K562 (cell line): ENCODE data around the gene PPOX. TPM values are rescaled to one million over a fixed set of nuclear protein-coding genes. Genes with fewer than 3 reads are reported as not detected.

Experiments used
- BRD9 ChIP-seq: fragments of 450-650 bp; IDR thresholded peaks from 2 replicates; pipeline ENCODE4 v1.6.1; 2018; ENCODE audit warnings: low read depth; ENCODE audit not compliant: partially characterized antibody
- CSDE1 ChIP-seq, 2 experiments: fragments of 450-650 bp; IDR thresholded peaks; 2 replicates each; pipeline ENCODE4 v1.6.1; 2016; ENCODE audit warnings: mild to moderate bottlenecking in 1 of 2
- KDM5B ChIP-seq: fragments of 200-600 bp; sonication (generic); IDR thresholded peaks from 2 replicates; pipeline ENCODE4 v1.6.1; 2012; ENCODE audit warnings: low read depth, mild to moderate bottlenecking, moderate library complexity, low read length, control low read depth, inconsistent platforms; ENCODE audit not compliant: insufficient replicate concordance
- LARP7 ChIP-seq: fragments of 450-650 bp; IDR thresholded peaks from 2 replicates; pipeline ENCODE4 v1.6.1; 2016
- MEF2A ChIP-seq: IDR thresholded peaks from 2 replicates; pipeline ENCODE4 v1.6.1; 2011; ENCODE audit warnings: low read depth, mild to moderate bottlenecking, low read length, moderate library complexity; ENCODE audit not compliant: control insufficient read depth
- MTA1 ChIP-seq: fragments of 450-650 bp; IDR thresholded peaks from 2 replicates; pipeline ENCODE4 v1.6.1; 2017; ENCODE audit warnings: borderline replicate concordance
- NCOA1 ChIP-seq: fragments of 450-650 bp; IDR thresholded peaks from 2 replicates; pipeline ENCODE4 v1.6.1; 2016; ENCODE audit warnings: low read depth
- PHB2 ChIP-seq: fragments of 450-650 bp; IDR thresholded peaks from 2 replicates; pipeline ENCODE4 v1.6.1; 2017; ENCODE audit warnings: low read depth
- SETDB1 ChIP-seq: IDR thresholded peaks from one replicate; pipeline ENCODE4 v1.6.1; 2012; ENCODE audit warnings: low read length, control low read depth, inconsistent platforms
- SMARCA5 ChIP-seq: fragments of 450-650 bp; IDR thresholded peaks from 2 replicates; pipeline ENCODE4 v1.6.1; 2016
- SNIP1 ChIP-seq: fragments of 450-650 bp; IDR thresholded peaks from 2 replicates; pipeline ENCODE4 v1.7.1; 2017; ENCODE audit warnings: low read depth, mild to moderate bottlenecking
- ZBTB7A ChIP-seq: IDR thresholded peaks from 2 replicates; pipeline ENCODE4 v1.6.1; 2011; ENCODE audit warnings: low read depth, mild to moderate bottlenecking, low read length, moderate library complexity, borderline replicate concordance; ENCODE audit not compliant: control insufficient read depth
- ZNF766 ChIP-seq: fragments of 200-800 bp; sonication (Bioruptor generic); conservative IDR thresholded peaks from 2 replicates; pipeline ENCODE4 v1.6.1; 2016; ENCODE audit warnings: missing genetic modification characterization, missing compliant biosample characterization
- polyA plus RNA-seq, 8 experiments: library from polyadenylated mRNA; depleted of rRNA in 4 of 8; stranded (reverse) in 5 of 8; unstranded in 3 of 8; fragments of >200 nt; fragmentation: Nextera tagmentation in 2 of 8; fragmentation: Illumina TruSeq in 1 of 8; extraction: Ambion mirVana in 2 of 8; extraction: Trizol in 1 of 8; gene quantifications; 2 replicates each; pipeline versions ENCODE4 v1.2.1 to v1.2.3, GENCODE V29; 2011 to 2014; ENCODE audit warnings: inconsistent platforms in 1 of 8, missing spikeins in 1 of 8
- total RNA-seq, 7 experiments: library from RNA; depleted of rRNA in 6 of 7; stranded (reverse); fragments of >200 nt in 6 of 7; fragmentation: Illumina TruSeq in 2 of 7; extraction: Trizol in 2 of 7; gene quantifications; 2 replicates each; pipeline versions ENCODE4 v1.2.1 to v1.2.3, GENCODE V29; 2011 to 2021; ENCODE audit warnings: low replicate concordance in 1 of 7
- TF ChIP-seq, protein P1 (sequence below): IDR thresholded peaks from 3 replicates; pipeline ENCODE4 v1.6.1; 2011; ENCODE audit warnings: borderline replicate concordance, mild to moderate bottlenecking; ENCODE audit not compliant: insufficient read length, insufficient read depth
- TF ChIP-seq, protein P2 (sequence below), 2 experiments: fragments of 450-650 bp; IDR thresholded peaks; 2 replicates each; pipeline ENCODE4 v1.6.1; 2016
- TF ChIP-seq, protein P3 (sequence below): fragments of 250-450 bp; sonication (Bioruptor Pico); IDR thresholded peaks from 2 replicates; pipeline ENCODE4 v1.8.0; 2021; ENCODE audit warnings: moderate library complexity, mild to moderate bottlenecking, inconsistent platforms
- TF ChIP-seq, protein P4 (sequence below), 3 experiments: fragments of 200-800 bp in 1 of 3; sonication (Bioruptor generic) in 1 of 3; sonication (generic) in 1 of 3; formaldehyde crosslinking in 1 of 3; IDR thresholded peaks; 2 replicates each; pipeline versions ENCODE4 v1.6.1 to v1.8.0; 2016 to 2022; ENCODE audit warnings: mild to moderate bottlenecking in 2 of 3, missing compliant biosample characterization in 2 of 3, missing genetic modification characterization in 2 of 3, missing genetic modification reagents in 1 of 3
- TF ChIP-seq, protein P5 (sequence below), 2 experiments: fragments of 200-800 bp in 1 of 2; sonication (Bioruptor generic) in 1 of 2; sonication (generic) in 1 of 2; formaldehyde crosslinking in 1 of 2; IDR thresholded peaks in 1 of 2; conservative IDR thresholded peaks in 1 of 2; 2 replicates each; pipeline versions ENCODE4 v1.5.0 to v1.6.1; 2016 to 2020; ENCODE audit warnings: missing compliant biosample characterization in 1 of 2, missing genetic modification characterization in 1 of 2, missing genetic modification reagents in 1 of 2
- TF ChIP-seq, protein P6 (sequence below): fragments of 450-650 bp; formaldehyde crosslinking; IDR thresholded peaks from 2 replicates; pipeline ENCODE4 v1.4.0; 2020; ENCODE audit warnings: mild to moderate bottlenecking, mixed read lengths

Gene PPOX
- total and polyA plus RNA-seq, 9 of the 15 experiments (the other 6 are each of a cell fraction or from before 2014, with no cell fraction given): 17.0 to 57.1 (median 38.9) TPM

DNA sequence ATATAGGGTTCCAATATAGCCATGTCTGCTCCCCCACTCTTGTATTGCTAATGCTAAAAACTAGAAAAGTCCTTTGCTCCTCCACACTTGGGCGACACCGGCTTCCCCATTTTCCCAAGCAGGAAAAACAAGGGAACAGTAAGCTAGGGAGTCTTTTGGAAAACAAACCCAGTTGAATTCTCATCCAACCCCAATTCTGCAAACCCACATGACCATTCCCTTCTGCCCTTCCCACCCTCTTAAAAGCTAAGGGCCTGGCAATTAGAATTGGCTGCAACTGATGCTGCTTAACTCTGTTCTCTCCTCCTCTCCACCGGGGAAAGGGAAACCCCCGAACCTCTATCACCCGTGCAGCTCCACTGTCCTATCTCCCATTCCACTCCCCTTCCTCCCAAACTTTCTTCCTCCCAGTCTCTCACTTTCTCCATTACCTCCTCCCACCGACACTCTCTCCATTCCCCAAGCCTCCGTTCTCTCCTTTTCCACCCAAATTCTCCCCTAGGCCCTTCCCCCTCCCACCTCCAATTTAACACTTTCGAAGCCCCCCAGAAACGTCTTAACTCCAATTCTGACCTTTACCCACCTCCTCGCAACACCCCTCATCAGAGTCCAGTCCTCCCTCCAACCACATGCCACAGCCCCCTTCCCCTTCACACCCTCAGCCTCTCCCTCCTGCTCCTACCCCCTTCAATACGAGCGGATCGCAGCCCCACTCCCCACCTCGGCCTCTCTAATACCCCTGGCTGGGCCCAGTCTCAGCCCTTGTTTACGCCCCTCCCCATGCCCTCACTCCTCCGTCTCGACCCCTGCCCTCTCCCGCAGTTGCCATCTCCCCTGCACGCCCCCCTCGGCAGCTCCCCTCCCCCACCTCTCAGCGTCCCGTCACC lies 34.5 kb upstream of the PPOX start (continued):
- TF ChIP-seq, protein P1, sequence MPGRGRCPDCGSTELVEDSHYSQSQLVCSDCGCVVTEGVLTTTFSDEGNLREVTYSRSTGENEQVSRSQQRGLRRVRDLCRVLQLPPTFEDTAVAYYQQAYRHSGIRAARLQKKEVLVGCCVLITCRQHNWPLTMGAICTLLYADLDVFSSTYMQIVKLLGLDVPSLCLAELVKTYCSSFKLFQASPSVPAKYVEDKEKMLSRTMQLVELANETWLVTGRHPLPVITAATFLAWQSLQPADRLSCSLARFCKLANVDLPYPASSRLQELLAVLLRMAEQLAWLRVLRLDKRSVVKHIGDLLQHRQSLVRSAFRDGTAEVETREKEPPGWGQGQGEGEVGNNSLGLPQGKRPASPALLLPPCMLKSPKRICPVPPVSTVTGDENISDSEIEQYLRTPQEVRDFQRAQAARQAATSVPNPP: no peak
- TF ChIP-seq MTA1: peak; percentile 70; the same call in 1 of the 2 replicates
- TF ChIP-seq KDM5B: peak; percentile 16
- TF ChIP-seq, protein P2, sequence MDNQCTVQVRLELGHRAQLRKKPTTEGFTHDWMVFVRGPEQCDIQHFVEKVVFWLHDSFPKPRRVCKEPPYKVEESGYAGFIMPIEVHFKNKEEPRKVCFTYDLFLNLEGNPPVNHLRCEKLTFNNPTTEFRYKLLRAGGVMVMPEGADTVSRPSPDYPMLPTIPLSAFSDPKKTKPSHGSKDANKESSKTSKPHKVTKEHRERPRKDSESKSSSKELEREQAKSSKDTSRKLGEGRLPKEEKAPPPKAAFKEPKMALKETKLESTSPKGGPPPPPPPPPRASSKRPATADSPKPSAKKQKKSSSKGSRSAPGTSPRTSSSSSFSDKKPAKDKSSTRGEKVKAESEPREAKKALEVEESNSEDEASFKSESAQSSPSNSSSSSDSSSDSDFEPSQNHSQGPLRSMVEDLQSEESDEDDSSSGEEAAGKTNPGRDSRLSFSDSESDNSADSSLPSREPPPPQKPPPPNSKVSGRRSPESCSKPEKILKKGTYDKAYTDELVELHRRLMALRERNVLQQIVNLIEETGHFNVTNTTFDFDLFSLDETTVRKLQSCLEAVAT (IDR thresholded peaks at IDR 0.05): peak; percentile 67 to 89
- TF ChIP-seq, protein P3, sequence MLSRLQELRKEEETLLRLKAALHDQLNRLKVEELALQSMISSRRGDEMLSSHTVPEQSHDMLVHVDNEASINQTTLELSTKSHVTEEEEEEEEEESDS (CRISPR knock-in tag): no peak
- 0 out of 4 replicates have a peak, but pooled peaks of 1 of the 2 experiments have one; percentile 56 for TF ChIP-seq CSDE1 (IDR thresholded peaks at IDR 0.05)
- no peak for TF ChIP-seq MEF2A
- TF ChIP-seq, protein P4, sequence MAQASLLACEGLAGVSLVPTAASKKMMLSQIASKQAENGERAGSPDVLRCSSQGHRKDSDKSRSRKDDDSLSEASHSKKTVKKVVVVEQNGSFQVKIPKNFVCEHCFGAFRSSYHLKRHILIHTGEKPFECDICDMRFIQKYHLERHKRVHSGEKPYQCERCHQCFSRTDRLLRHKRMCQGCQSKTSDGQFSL (CRISPR knock-in tag; IDR thresholded peaks at IDR 0.05): no peak
- TF ChIP-seq, protein P4 (tag; IDR thresholded peaks at IDR 0.05): 0 out of 4 replicates have a peak, but pooled peaks of 1 of the 2 experiments have one; percentile 18
- no peak for TF ChIP-seq ZNF766 (CRISPR knock-in tag)
- TF ChIP-seq, protein P5, sequence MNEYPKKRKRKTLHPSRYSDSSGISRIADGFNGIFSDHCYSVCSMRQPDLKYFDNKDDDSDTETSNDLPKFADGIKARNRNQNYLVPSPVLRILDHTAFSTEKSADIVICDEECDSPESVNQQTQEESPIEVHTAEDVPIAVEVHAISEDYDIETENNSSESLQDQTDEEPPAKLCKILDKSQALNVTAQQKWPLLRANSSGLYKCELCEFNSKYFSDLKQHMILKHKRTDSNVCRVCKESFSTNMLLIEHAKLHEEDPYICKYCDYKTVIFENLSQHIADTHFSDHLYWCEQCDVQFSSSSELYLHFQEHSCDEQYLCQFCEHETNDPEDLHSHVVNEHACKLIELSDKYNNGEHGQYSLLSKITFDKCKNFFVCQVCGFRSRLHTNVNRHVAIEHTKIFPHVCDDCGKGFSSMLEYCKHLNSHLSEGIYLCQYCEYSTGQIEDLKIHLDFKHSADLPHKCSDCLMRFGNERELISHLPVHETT (CRISPR knock-in tag; conservative IDR thresholded peaks at IDR 0.05 in 1 of 2, IDR thresholded peaks at IDR 0.05 in 1 of 2): no peak
- peak; percentile 79; the same call in 1 of the 2 replicates for TF ChIP-seq ZBTB7A
- TF ChIP-seq SMARCA5: peak; percentile 44; the same call in 1 of the 2 replicates
- peak; percentile 98 for TF ChIP-seq LARP7
- no peak for TF ChIP-seq SETDB1
- 0 out of 2 replicates have a peak, but pooled peaks have one; percentile 15 for TF ChIP-seq NCOA1
- 0 out of 2 replicates have a peak, but pooled peaks have one; percentile 28 for TF ChIP-seq PHB2
- TF ChIP-seq SNIP1: 0 out of 2 replicates have a peak, but pooled peaks have one; percentile 13
- TF ChIP-seq, protein P6, sequence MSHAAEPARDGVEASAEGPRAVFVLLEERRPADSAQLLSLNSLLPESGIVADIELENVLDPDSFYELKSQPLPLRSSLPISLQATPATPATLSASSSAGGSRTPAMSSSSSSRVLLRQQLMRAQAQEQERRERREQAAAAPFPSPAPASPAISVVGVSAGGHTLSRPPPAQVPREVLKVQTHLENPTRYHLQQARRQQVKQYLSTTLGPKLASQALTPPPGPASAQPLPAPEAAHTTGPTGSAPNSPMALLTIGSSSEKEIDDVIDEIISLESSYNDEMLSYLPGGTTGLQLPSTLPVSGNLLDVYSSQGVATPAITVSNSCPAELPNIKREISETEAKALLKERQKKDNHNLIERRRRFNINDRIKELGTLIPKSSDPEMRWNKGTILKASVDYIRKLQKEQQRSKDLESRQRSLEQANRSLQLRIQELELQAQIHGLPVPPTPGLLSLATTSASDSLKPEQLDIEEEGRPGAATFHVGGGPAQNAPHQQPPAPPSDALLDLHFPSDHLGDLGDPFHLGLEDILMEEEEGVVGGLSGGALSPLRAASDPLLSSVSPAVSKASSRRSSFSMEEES (CRISPR knock-in tag): no peak
- TF ChIP-seq BRD9: peak; percentile 53
